Measurements from ENCODE around the gene BPIFB6.

DNA sequence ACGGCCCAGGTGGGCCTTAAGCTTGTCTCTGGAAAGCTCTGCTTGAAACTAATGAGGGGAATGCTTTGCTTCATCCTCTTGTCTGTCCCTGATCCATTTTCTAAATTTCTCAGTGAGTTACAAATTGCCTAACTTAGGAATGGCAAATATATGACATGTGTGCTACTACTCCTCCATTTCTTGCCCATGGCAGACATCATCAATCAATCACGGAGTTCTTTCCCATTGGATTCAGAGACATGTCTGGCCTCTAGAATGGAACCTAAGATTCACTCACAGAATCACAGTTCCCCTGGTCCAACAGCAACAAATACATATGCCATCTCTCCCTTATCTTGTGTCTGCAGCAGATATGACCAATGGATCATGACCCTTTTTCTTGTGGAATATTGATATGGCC is 41.4 kb downstream of the BPIFB6 start:
- TF ChIP-seq, protein P1, sequence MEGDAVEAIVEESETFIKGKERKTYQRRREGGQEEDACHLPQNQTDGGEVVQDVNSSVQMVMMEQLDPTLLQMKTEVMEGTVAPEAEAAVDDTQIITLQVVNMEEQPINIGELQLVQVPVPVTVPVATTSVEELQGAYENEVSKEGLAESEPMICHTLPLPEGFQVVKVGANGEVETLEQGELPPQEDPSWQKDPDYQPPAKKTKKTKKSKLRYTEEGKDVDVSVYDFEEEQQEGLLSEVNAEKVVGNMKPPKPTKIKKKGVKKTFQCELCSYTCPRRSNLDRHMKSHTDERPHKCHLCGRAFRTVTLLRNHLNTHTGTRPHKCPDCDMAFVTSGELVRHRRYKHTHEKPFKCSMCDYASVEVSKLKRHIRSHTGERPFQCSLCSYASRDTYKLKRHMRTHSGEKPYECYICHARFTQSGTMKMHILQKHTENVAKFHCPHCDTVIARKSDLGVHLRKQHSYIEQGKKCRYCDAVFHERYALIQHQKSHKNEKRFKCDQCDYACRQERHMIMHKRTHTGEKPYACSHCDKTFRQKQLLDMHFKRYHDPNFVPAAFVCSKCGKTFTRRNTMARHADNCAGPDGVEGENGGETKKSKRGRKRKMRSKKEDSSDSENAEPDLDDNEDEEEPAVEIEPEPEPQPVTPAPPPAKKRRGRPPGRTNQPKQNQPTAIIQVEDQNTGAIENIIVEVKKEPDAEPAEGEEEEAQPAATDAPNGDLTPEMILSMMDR (optimal IDR thresholded peaks at IDR 0.05 in 1 of 3, IDR thresholded peaks at IDR 0.05 in 1 of 3, conservative IDR thresholded peaks at IDR 0.05 in 1 of 3; ENCODE audit: extremely low read depth in 1 of 3, insufficient read depth in 2 of 3, low read length in 3 of 3), result no peak
- no peak for TF ChIP-seq EZH2 (IDR thresholded peaks at IDR 0.05; ENCODE audit: low read length)

Data from keratinocyte (primary cell).